Panc1 (cell line): Measurements from ENCODE around the gene BCL3. TPM values are rescaled to one million over a fixed set of nuclear protein-coding genes. Genes with fewer than 3 reads are reported as not detected.
A peak's percentile ranks its signal among the peaks of the same experiment; 100 is the strongest.

Experiments used
- ATAC-seq: fragments of 200-7000 bp; cut with Tn5 transposase; 2 replicates; pipeline ENCODE4 v1.9.1; 2020; ENCODE audit warnings: mild to moderate bottlenecking, moderate library complexity
- BruUV-seq: library from RNA; stranded (reverse); fragments of 400-500 nt; replicated peaks from 2 replicates; lab custom pipeline; 2021; lab: Mats Ljungman, UMichigan
- CTCF ChIA-PET: fragments of 300-600 bp; sonication (Branson Sonifier 250); formaldehyde crosslinking; loops from one replicate; lab custom pipeline; 2022; ENCODE audit warnings: antibody characterized with exemption; lab: Charles Lee
- POLR2A ChIA-PET: fragments of 300-600 bp; sonication (Branson Sonifier 250); formaldehyde crosslinking; loops from one replicate; lab custom pipeline; 2022; ENCODE audit warnings: antibody characterized with exemption; lab: Charles Lee
- DNase-seq: peaks from one replicate; pipeline ENCODE4 v3.0.0-alpha.2; 2010; ENCODE audit warnings: low read depth, low spot score
- H3K27ac ChIP-seq: 2 replicates; pipeline ENCODE4 v1.5.1; 2011; ENCODE audit warnings: mild to moderate bottlenecking, low read length, inconsistent platforms
- H3K27me3 ChIP-seq: fragments of 200-500 bp; sonication (Bioruptor generic); 2 replicates; pipeline ENCODE4 v1.6.0; 2014; ENCODE audit warnings: low read length, inconsistent platforms; ENCODE audit not compliant: control insufficient read depth, insufficient read depth
- H3K36me3 ChIP-seq: fragments of 200-500 bp; sonication (Bioruptor generic); 2 replicates; pipeline ENCODE4 v1.5.1; 2014; ENCODE audit warnings: inconsistent platforms, mild to moderate bottlenecking, low read length, moderate library complexity; ENCODE audit not compliant: control insufficient read depth, insufficient read depth
- H3K4me1 ChIP-seq: 2 replicates; pipeline ENCODE4 v1.5.1; 2011; ENCODE audit warnings: inconsistent platforms, mild to moderate bottlenecking, low read length, moderate library complexity; ENCODE audit not compliant: control insufficient read depth, insufficient read depth
- H3K4me3 ChIP-seq, 2 experiments: 2 replicates each; pipeline ENCODE4 v1.5.1; 2011 to 2012; ENCODE audit warnings: low read depth in 2 of 2, low read length in 2 of 2, mild to moderate bottlenecking in 2 of 2, inconsistent platforms in 1 of 2, moderate library complexity in 1 of 2
- H3K9me3 ChIP-seq: fragments of 200-500 bp; sonication (Bioruptor generic); 2 replicates; pipeline ENCODE4 v1.5.1; 2014; ENCODE audit warnings: low read depth, mild to moderate bottlenecking, inconsistent platforms, low read length, moderate library complexity; ENCODE audit not compliant: control insufficient read depth, insufficient read depth
- POLR2AphosphoS5 ChIP-seq: IDR thresholded peaks from 2 replicates; pipeline ENCODE4 v1.6.1; 2012; ENCODE audit warnings: mild to moderate bottlenecking, low read depth, low read length, moderate library complexity
- REST ChIP-seq, 2 experiments: IDR thresholded peaks; 2 replicates each; pipeline ENCODE4 v1.6.1; 2011 to 2012; ENCODE audit warnings: low read depth in 2 of 2, control low read depth in 1 of 2, low read length in 1 of 2, mild to moderate bottlenecking in 1 of 2, moderate library complexity in 1 of 2; ENCODE audit not compliant: insufficient read depth in 1 of 2
- SIN3A ChIP-seq: IDR thresholded peaks from 2 replicates; pipeline ENCODE4 v1.6.1; 2012; ENCODE audit warnings: low read depth, mild to moderate bottlenecking, low read length, moderate library complexity, borderline replicate concordance; ENCODE audit not compliant: insufficient read depth
- TCF7L2 ChIP-seq: IDR thresholded peaks from 2 replicates; pipeline ENCODE4 v1.6.1; 2011; ENCODE audit warnings: mild to moderate bottlenecking, low read depth, low read length, inconsistent platforms
- in situ Hi-C: cut with HindIII; loops from 2 replicates; pipeline ENCODE4 v1.10.0; 2016; ENCODE audit warnings: low sequenced_read_pairs, low pct_unique_long_range_greater_than_20kb
- intact Hi-C: fragments of 100-400 bp; cut with micrococcal nuclease; formaldehyde crosslinking; loops from one replicate; pipeline ENCODE4 v1.10.0; 2022; ENCODE audit not compliant: unreplicated experiment
- total RNA-seq: library from RNA; stranded (reverse); gene quantifications from one replicate; pipeline ENCODE4 v1.2.1, GENCODE V29; 2021; ENCODE audit not compliant: unreplicated experiment
- TF ChIP-seq, protein P1 (sequence below): fragments of 450-650 bp; IDR thresholded peaks from 2 replicates; pipeline ENCODE4 v1.5.1; 2017; ENCODE audit warnings: mild to moderate bottlenecking

The BCL3 gene
- total RNA-seq, 1 experiment from 2014 or later: 48.5 TPM

GRCh38 chr19:44746946-44747738 is 1.4 kb upstream of the BCL3 start:
- Histone ChIP-seq H3K27me3 (no peaks in the 10 kb centered on the region), H3K36me3 (no peaks in the 10 kb centered on the region; the same call in 1 of the 2 replicates), H3K4me3 (peak overlapping the region; percentile 61 to 68), H3K9me3 (no peaks in the 10 kb centered on the region), H3K27ac (peak overlapping the region; percentile 92), H3K4me1 (peaks cover 39% of the 10 kb centered on the region)
- peak; percentile 69 for DNase-seq
- ChIA-PET CTCF (interaction anchor here (0.7 kb wide), 1 partner anchor 28 kb away, joined by 3 read pairs; no protein-coding TSS in a partner anchor), POLR2A (no interaction called here)
- in situ Hi-C loops: no loop called here
- no TSS peak for BruUV-seq
- TF ChIP-seq REST (IDR thresholded peaks at IDR 0.05; ENCODE audit: insufficient read depth in 1 of 2, low read depth in 2 of 2, low read length in 1 of 2) (no peak), SIN3A (no peak), TCF7L2 (no peak), POLR2AphosphoS5 (no peak; the same call in 1 of the 2 replicates)
- TF ChIP-seq, protein P1, sequence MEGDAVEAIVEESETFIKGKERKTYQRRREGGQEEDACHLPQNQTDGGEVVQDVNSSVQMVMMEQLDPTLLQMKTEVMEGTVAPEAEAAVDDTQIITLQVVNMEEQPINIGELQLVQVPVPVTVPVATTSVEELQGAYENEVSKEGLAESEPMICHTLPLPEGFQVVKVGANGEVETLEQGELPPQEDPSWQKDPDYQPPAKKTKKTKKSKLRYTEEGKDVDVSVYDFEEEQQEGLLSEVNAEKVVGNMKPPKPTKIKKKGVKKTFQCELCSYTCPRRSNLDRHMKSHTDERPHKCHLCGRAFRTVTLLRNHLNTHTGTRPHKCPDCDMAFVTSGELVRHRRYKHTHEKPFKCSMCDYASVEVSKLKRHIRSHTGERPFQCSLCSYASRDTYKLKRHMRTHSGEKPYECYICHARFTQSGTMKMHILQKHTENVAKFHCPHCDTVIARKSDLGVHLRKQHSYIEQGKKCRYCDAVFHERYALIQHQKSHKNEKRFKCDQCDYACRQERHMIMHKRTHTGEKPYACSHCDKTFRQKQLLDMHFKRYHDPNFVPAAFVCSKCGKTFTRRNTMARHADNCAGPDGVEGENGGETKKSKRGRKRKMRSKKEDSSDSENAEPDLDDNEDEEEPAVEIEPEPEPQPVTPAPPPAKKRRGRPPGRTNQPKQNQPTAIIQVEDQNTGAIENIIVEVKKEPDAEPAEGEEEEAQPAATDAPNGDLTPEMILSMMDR: no peak
- peak; percentile 74 for ATAC-seq
- intact Hi-C loops: no loop called here

DNA sequence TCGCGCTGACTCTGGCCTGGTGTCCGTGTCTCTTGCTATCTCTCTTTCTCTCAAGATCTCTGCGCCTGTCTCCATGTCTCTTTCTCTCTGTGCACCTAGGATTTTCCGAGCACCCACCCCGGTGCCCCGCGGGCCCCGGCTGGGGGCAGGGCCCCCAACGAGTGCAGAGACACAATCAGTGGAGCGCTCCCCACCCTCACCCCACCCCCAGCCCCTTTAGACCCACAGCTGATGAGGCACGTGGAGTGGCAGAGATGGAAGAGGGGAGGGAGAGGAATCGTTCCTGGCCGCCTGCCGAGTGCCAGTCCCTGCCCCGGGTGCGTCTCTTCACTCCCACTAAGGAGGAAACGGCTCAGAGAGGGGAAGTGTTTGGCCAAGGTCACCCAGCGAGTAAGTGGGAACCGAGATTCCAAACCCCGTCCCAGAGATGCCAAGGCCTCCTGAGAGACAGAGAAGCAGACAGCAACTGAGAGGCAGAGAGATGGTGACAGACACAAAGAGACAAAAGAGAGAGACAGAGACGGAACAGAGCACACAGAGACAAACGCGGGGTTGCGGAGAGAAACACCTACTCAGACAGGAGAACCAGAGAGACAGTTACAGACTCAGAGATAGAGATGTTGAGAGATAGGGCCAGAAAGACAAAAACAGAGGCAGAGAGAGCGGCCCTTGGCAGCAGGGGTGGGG is 626 bp upstream of the BCL3 start:
- Histone ChIP-seq H3K9me3 (no peaks in the 10 kb centered on the region), H3K27me3 (no peaks in the 10 kb centered on the region), H3K27ac (peak overlapping the region; percentile 83), H3K4me1 (peaks cover 37% of the 10 kb centered on the region), H3K4me3 (peak overlapping the region; percentile 61 to 68), H3K36me3 (no peaks in the 10 kb centered on the region; the same call in 1 of the 2 replicates)
- TF ChIP-seq SIN3A: no peak
- TF ChIP-seq POLR2AphosphoS5: no peak
- TF ChIP-seq TCF7L2: no peak
- TF ChIP-seq, protein P1: no peak
- TF ChIP-seq REST (IDR thresholded peaks at IDR 0.05; ENCODE audit: insufficient read depth in 1 of 2, low read depth in 2 of 2, low read length in 1 of 2): no peak
- peak; percentile 66 for DNase-seq
- in situ Hi-C loops (no loop called here), intact Hi-C loops (no loop called here)
- ATAC-seq: peak; percentile 33
- ChIA-PET POLR2A (no interaction called here), CTCF (interaction anchor here (0.7 kb wide), 1 partner anchor 27 kb away, joined by 3 read pairs; no protein-coding TSS in a partner anchor)
- no TSS peak for BruUV-seq
